Stimulated activated naive CD8-positive, alpha-beta T cell treated with anti-CD3 and anti-CD28 coated beads, Interleukin-15, Interleukin-2, amounts not matched to agents 100 ng/mL and 50 ng/mL, for 24 hours (primary cell): ENCODE data around the gene NUB1.

Experiments used
- H3K27ac Mint-ChIP-seq: one replicate; pipeline ENCODE4 v1.8.0; 2021; ENCODE audit warnings: mild to moderate bottlenecking, mixed read lengths
- H3K27me3 Mint-ChIP-seq: one replicate; pipeline ENCODE4 v1.8.0; 2021; ENCODE audit warnings: mixed read lengths
- H3K36me3 Mint-ChIP-seq: one replicate; pipeline ENCODE4 v1.8.0; 2021; ENCODE audit warnings: low read depth, mixed read lengths
- H3K4me1 Mint-ChIP-seq: one replicate; pipeline ENCODE4 v1.8.0; 2021; ENCODE audit warnings: low read depth, mixed read lengths
- H3K4me3 Mint-ChIP-seq: one replicate; pipeline ENCODE4 v1.8.0; 2021; ENCODE audit warnings: mild to moderate bottlenecking, mixed read lengths
- H3K9me3 Mint-ChIP-seq: one replicate; pipeline ENCODE4 v1.8.0; 2021; ENCODE audit warnings: mixed read lengths

Gene NUB1

DNA sequence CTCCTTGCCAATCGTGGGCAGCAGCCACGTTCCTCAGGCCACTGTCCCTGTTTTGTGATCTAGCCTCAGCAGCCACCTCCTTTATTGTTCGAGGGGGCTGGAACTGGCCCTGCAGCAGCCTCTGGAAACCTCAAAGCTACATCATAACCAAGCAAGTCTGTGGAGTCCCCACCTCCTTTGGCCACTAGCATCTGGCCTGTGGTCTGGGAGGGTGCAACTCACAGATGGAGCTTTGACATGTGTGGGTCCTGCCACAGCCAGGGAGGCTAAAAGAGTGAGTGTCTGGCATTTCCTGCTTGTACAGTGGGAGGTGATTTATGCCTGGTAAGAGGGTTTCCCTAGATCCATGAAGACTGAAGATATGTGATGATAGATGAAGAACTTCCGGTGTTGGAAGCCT is 32.3 kb upstream of the NUB1 start:
- Mint-ChIP-seq H3K27ac (no peak overlapping the region), H3K4me1 (peaks cover 2% of the 10 kb centered on the region), H3K9me3 (no peaks in the 10 kb centered on the region), H3K4me3 (no peak overlapping the region), H3K27me3 (peaks cover 20% of the 10 kb centered on the region), H3K36me3 (no peaks in the 10 kb centered on the region)

DNA sequence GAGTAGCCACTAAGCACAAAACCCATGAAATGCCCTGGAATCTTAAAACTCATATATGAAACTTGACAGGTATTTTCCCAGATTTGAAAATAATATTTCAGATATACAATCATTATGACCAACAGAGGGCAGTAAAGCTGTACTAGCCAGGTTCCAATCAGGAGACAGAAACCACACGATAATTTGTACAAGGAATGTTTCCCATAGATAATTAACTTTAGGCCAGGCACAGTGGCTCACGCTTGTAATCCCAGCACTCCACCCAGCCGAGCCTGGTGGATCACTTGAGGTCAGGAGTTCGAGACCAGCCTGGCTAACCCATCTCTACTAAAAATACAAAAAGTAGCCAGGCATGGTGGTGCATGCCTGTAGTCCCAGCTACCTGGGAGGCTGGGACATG is 31.0 kb upstream of the NUB1 start:
- Mint-ChIP-seq H3K27me3 (peaks cover 10% of the 10 kb centered on the region), H3K36me3 (no peaks in the 10 kb centered on the region), H3K4me1 (peaks cover 10% of the 10 kb centered on the region), H3K9me3 (no peaks in the 10 kb centered on the region), H3K4me3 (no peak overlapping the region), H3K27ac (no peak overlapping the region)

DNA sequence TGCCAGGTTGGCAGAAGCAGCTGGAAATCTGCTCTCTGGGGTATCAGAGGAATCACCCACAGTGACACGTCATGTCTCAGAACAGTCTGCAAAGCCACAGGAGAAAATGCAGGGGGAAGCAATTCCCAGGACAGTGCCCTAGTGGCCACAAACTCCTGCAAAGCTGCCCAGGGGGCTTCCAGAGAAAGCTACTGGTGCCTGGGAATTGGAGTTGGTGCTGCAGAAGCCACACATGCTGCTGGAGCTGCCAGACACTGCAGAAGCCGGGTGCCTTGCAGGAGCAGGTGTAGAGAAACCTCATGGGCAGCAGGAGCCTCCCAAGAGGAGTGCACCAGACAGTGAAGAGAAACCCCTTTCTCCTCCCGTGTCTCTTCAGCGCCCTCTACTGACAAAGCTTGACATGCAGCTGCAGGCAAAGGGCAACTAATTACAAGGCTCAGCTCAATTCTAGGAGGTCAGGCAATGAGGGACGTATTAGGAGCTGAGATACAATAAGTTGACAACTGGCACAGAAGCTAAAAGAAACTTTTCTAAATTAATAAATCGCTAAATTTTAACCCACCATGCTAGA is 30.2 kb upstream of the NUB1 start:
- Mint-ChIP-seq H3K4me3 (no peak overlapping the region), H3K27me3 (peaks cover 5% of the 10 kb centered on the region)

DNA sequence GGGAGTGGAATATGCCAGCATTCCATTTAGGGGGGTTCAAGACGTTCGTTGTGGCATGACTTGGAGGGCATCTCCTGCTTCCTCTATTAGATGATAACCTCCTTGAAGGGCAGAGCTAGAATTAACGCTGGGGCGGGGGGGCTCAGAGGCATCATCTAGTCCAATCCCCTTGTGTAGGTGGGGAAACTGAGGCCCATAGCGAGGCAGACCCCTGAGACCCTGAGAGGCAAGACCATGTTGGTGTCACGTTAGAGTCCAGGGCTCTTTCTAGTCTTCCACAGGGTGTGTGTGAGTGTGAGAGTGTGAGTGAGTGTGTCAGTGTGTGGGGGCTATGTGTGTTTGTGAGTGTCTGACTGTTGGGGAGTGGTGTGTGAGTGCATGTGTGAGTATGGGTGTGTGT is 29.3 kb upstream of the NUB1 start:
- H3K36me3 Mint-ChIP-seq: no peaks in the 10 kb centered on the region
- H3K27me3 Mint-ChIP-seq: peaks cover 5% of the 10 kb centered on the region
- no peaks in the 10 kb centered on the region for H3K9me3 Mint-ChIP-seq
- peaks cover 10% of the 10 kb centered on the region for H3K4me1 Mint-ChIP-seq
- no peak overlapping the region for H3K4me3 Mint-ChIP-seq
- H3K27ac Mint-ChIP-seq: no peak overlapping the region

More for the DNA sequence above, 30.2 kb upstream of the NUB1 start:
- Mint-ChIP-seq H3K9me3 (no peaks in the 10 kb centered on the region), H3K36me3 (no peaks in the 10 kb centered on the region), H3K4me1 (peaks cover 10% of the 10 kb centered on the region), H3K27ac (no peak overlapping the region)

DNA sequence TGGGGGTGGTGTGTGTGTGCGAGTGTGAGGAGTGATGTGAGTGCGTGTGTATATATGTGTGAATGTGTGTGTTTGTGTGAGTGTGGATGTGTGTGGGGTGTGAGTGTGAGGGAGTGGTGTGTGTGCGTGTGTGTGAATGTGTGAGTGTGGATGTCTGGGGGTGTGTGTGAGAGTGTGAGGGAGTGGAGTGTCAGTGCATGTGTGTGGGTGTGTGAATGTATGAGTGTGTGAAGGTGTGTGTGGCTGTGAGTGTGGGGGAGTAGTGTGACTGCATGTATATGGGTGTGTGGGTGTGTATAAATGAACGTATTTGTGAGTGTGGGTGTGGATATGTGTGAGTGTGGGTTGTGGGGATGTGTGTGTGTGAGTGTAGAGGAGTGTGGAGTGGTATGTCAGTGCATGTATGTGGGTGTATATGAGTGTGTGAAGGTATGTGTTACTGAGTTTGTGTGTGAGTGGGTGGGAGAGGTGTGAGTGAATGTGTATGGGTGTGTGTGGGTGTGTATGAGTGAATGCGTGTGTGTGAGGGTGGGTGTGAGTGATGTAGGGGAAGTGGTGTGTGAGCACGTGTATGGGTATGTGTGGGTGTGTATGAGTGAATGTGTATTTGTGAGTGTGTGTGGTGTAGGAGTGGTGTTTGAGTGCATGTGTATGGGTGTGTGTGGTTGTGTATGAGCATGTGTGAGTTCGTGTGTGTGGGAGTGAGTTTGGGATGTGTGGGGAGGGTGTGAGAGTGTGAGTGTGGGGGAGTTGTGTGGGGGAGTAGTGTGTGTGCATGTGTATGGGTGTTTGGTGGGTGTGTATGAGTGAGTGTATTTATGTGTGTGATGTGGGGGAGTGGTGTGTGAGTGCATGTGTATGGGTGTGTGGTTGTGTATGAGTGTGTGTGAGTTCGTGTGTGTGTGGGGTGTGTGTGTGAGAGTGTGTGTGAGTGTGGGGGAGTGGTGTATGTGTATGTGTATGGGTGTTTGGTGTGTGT is 28.5 kb upstream of the NUB1 start:
- no peak overlapping the region for H3K27ac Mint-ChIP-seq
- H3K9me3 Mint-ChIP-seq: no peaks in the 10 kb centered on the region
- no peaks in the 10 kb centered on the region for H3K36me3 Mint-ChIP-seq

DNA sequence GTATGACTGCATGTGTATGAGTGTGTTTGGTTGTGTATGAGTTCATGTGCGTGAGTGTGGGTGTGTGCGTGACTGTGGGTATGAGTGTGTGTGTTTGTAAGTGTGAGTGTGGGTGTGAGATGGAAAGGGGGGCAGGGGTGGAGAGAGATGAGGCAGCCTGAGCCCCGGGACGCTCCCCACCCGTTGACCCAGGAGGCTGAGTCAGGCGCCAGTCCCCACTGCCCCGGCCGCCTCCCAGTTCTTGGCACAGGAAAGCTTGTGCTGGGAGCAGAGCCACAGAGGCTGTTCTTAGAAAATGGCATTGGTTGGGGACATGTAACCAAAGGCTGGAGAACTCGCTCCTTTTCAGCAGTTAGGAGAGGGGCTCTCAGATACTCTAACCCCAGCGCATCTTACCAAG is 27.8 kb upstream of the NUB1 start:
- H3K4me1 Mint-ChIP-seq: peaks cover 10% of the 10 kb centered on the region
- no peak overlapping the region for H3K27ac Mint-ChIP-seq
- H3K9me3 Mint-ChIP-seq: peaks cover 3% of the 10 kb centered on the region
- H3K4me3 Mint-ChIP-seq: no peak overlapping the region
- peaks cover 5% of the 10 kb centered on the region for H3K27me3 Mint-ChIP-seq
- H3K36me3 Mint-ChIP-seq: peaks cover 2% of the 10 kb centered on the region

More for the DNA sequence above, 28.5 kb upstream of the NUB1 start:
- peaks cover 10% of the 10 kb centered on the region for H3K4me1 Mint-ChIP-seq
- H3K4me3 Mint-ChIP-seq: no peak overlapping the region
- peaks cover 5% of the 10 kb centered on the region for H3K27me3 Mint-ChIP-seq

DNA sequence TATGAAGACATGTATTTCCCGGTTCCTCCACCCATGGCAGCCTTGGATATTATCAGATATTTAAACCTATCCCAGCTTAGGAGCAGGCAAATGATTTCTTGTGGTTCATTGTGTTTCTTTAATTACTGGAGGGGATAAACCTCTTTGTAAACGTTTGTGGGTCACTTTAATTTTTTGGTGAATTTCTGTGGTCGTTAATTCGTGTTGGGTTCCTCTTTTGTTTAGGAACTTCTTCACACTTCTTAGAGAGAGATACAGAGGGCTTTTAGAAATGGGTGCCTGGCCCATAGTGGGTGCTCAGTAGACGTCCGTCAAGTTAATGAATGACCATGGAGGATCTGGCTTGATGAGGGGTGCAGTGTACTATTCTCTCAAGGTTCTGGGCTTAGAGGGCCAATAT is 27.2 kb upstream of the NUB1 start:
- Mint-ChIP-seq H3K4me3 (no peak overlapping the region), H3K9me3 (peaks cover 9% of the 10 kb centered on the region), H3K27ac (no peak overlapping the region), H3K27me3 (peaks cover 1% of the 10 kb centered on the region), H3K4me1 (peaks cover 10% of the 10 kb centered on the region), H3K36me3 (peaks cover 4% of the 10 kb centered on the region)

DNA sequence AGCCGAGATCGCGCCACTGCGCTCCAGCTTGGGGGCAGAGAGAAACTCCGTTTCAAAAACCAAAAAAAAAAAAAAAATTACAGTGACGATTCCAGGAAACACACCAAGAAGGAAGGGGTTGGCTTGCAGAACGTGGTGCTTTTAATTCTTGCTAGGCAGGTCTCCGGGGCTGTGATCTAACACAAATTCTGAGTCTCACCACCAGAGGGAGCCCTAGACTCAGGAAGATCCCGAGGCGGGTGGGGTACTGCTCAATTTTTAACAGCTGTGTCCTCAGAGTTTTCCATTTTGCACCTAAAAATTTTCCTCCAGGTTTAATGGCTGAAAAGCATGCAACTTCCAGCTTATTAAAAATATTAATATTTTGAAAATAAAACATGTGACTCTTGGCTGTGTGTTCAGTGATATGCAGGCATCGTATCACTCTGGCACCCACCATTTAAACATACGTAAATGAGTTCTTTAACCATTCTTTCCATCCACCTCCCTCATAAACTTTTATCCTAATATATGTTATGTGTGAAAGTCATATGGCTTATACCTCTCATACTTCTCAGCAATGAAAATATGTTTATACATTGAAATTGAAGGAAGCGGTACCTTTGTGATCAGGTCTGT is 26.5 kb upstream of the NUB1 start:
- Mint-ChIP-seq H3K4me3 (peak overlapping the region; percentile 38), H3K27me3 (no peaks in the 10 kb centered on the region), H3K9me3 (peaks cover 10% of the 10 kb centered on the region), H3K4me1 (peaks cover 10% of the 10 kb centered on the region), H3K27ac (no peak overlapping the region), H3K36me3 (peaks cover 4% of the 10 kb centered on the region)

DNA sequence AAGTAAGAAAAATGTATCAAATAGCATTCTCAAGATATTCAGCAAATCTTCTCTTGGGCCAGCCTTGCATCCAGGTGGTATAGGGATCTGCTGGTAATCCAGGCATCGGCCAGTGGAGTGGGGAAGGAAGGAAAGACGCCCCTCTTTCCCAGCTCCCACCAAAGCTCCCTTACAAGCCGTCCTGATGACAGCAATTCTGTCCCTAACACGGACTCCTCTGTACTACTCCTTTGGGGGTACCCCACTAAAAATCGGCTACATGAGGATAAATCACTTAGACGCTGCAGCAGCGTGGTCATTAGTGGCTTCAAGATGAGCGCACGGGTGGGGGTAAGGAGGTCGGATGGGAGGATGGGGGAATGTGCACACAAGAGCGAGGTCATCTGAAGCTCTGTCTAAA is 24.7 kb upstream of the NUB1 start:
- peaks cover 10% of the 10 kb centered on the region for H3K4me1 Mint-ChIP-seq
- no peaks in the 10 kb centered on the region for H3K27me3 Mint-ChIP-seq
- H3K27ac Mint-ChIP-seq: no peak overlapping the region
- H3K4me3 Mint-ChIP-seq: no peak overlapping the region
- H3K9me3 Mint-ChIP-seq: peaks cover 10% of the 10 kb centered on the region
- H3K36me3 Mint-ChIP-seq: peaks cover 4% of the 10 kb centered on the region

DNA sequence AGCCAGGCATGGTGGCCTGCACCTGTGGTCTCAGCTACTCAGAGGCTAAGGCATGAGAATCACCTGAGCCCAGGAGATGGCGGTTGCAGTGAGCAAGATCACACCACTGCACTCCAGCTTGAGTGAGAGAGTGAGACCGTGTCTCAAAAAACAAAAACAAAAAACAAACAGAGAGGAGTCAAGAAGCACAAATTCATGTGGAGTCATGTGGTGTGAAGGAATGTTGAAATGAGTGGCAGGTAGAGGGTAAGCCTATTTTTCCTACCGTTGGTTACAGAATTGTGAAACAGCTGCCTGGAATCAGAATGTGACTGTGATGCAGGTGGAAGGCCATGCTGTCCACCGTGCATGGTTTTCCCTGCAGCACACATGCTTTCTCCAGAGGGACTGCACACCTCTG is 23.7 kb upstream of the NUB1 start:
- no peak overlapping the region for H3K27ac Mint-ChIP-seq

DNA sequence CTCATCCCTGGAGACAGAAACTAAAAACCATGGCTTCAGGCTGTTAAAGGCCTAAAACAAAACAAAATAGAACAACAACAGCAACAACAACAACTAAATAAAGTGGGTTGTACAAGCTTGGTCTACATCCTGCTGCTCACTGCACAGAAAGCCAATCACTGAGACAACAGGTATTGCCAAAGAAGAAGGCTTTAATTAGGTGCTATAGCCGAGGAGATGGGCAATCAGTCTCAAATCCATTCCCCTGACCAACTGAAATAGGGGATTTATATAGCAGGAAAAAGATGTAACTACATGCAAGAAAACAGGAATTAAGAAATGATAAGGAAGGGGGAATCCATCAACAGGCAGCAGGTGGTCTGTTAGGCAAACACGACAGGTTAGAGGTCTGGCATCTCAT is 22.4 kb upstream of the NUB1 start:
- Mint-ChIP-seq H3K27ac (no peak overlapping the region), H3K27me3 (peaks cover under 1% of the 10 kb centered on the region), H3K4me1 (peaks cover 16% of the 10 kb centered on the region), H3K9me3 (peaks cover 10% of the 10 kb centered on the region), H3K4me3 (no peak overlapping the region), H3K36me3 (peaks cover 4% of the 10 kb centered on the region)

More for the DNA sequence above, 23.7 kb upstream of the NUB1 start:
- no peaks in the 10 kb centered on the region for H3K27me3 Mint-ChIP-seq
- peaks cover 4% of the 10 kb centered on the region for H3K36me3 Mint-ChIP-seq
- H3K4me3 Mint-ChIP-seq: no peak overlapping the region
- peaks cover 15% of the 10 kb centered on the region for H3K4me1 Mint-ChIP-seq
- peaks cover 10% of the 10 kb centered on the region for H3K9me3 Mint-ChIP-seq

DNA sequence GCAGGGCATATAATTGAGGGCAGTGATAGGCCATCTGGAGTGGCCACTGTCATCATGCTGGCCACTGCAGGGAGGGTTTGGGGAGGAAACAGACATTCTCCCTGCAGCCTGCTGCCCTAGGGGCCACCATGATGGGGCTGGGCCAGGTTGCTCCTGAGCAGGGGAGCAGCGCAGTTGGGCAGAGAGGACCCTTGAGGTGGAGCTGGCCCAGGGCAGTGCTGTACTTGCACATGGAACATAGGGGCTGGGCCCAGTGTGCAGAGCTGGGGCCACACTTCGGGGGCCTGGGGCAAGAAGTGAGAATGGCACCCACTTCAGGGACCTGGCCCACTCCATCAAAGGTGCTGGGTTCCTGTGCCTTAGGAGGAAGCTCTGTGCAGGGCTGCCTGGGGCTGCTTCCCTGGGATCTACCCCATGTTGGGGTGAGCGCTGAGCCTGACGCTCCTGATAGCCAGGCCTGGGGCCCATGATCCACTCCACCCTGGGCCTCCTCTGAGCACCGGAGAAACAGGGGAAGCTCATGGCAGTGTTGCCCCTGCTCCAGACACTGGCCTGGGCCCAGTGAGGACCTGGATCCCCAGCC is 21.3 kb upstream of the NUB1 start:
- Mint-ChIP-seq H3K4me1 (peaks cover 7% of the 10 kb centered on the region), H3K36me3 (peaks cover 4% of the 10 kb centered on the region), H3K27ac (no peak overlapping the region), H3K4me3 (no peak overlapping the region), H3K9me3 (peaks cover 10% of the 10 kb centered on the region), H3K27me3 (peaks cover 8% of the 10 kb centered on the region)

DNA sequence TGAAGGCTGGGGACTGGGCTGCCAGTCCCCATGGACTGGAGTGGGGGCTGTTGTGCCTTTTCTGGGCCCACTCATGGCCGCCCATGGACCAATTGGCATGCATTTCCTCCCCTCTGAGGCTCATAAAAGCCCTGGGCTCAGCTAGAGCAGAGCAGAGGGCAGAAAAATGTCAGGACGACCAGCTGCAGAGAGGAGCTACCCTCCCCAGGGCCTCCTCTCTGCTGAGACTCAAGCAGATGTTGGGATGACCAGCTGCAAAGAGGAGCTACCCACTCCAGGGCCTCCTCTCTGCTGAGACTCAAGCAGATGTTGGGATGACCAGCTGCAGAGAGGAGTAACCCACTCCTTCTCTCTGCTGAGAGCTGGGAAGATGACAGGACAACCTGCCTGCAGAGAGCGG is 20.3 kb upstream of the NUB1 start:
- H3K36me3 Mint-ChIP-seq: peaks cover 4% of the 10 kb centered on the region
- no peak overlapping the region for H3K27ac Mint-ChIP-seq
- no peak overlapping the region for H3K4me3 Mint-ChIP-seq
- H3K4me1 Mint-ChIP-seq: peaks cover 7% of the 10 kb centered on the region
- H3K27me3 Mint-ChIP-seq: peaks cover 11% of the 10 kb centered on the region
- H3K9me3 Mint-ChIP-seq: peaks cover 10% of the 10 kb centered on the region

DNA sequence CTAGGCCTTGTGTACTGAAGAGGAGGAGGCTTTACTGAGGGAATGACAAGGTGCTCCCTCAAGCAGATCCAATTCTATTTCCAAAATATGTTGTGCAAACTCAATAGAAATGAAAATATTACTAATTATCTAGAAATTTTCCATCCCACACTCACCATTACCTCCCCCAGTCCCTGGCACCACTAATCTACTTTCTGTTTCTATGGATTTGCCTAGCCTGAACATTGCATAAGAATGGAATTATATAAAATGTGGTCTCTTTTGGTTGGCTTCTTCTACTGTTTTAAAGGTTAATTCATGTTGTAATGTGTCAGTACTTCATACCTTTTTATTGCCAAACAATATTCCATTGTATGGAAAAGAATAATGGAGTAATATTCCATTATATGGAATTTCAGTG is 18.7 kb upstream of the NUB1 start:
- Mint-ChIP-seq H3K27me3 (peaks cover 11% of the 10 kb centered on the region), H3K27ac (no peak overlapping the region), H3K4me3 (no peak overlapping the region), H3K4me1 (peaks cover 7% of the 10 kb centered on the region), H3K36me3 (peaks cover 4% of the 10 kb centered on the region), H3K9me3 (peaks cover 13% of the 10 kb centered on the region)

DNA sequence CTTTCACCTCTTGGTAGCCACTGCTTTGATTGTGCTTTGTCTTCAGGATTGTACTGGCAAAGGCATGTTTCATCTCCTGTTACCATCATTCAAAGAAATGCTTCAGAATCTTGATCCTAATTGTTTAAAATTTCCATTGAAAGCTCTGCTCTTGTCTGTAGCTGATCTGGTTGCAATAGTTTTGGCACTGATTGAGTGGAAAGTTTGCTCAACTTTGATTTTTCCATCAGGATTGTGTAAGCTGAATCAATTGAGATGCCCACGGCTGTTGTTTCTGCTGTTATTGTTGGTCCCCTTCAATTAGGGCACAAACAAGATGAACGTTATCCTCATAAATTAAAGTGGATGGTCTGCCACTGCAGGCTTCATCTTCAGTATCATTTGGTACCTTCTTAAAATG is 14.6 kb upstream of the NUB1 start:
- Mint-ChIP-seq H3K9me3 (peaks cover 2% of the 10 kb centered on the region), H3K36me3 (no peaks in the 10 kb centered on the region), H3K4me1 (peaks cover 7% of the 10 kb centered on the region), H3K27me3 (peaks cover 11% of the 10 kb centered on the region), H3K4me3 (no peak overlapping the region), H3K27ac (no peak overlapping the region)
